ENCODE results near the gene ACAN. TPM values are rescaled to one million over a fixed set of nuclear protein-coding genes. Genes with fewer than 3 reads are reported as not detected.

The ACAN gene
- total and polyA plus RNA-seq, 2 donors (not counting 3 experiments of a cell fraction or from before 2014, with no cell fraction given), result not detected

- ChIA-PET CTCF (interaction anchor here (3.5 kb wide), 1 partner anchor 9 kb away, joined by 20 read pairs; no protein-coding TSS in a partner anchor), POLR2A (no interaction called here)
- H3K27me3 ChIP-seq (ENCODE audit: control insufficient read depth in 2 of 2, insufficient read depth in 2 of 2, low read length in 2 of 2), result no peaks in the 10 kb centered on the region
- DNase-seq (ENCODE audit: low read depth, low spot score) (no peak), FAIRE-seq (no peak)
- H3K4me3 ChIP-seq (replicated peaks in 1 of 3; ENCODE audit: insufficient read depth in 1 of 3, low read depth in 1 of 3, low read length in 3 of 3), result peak overlapping the region in 2 of 3 experiments; percentile 60 to 77
- H3K4me2 ChIP-seq (ENCODE audit: insufficient read depth, low read length), result peak overlapping the region; percentile 84
- H2AFZ ChIP-seq (ENCODE audit: low read depth, low read length), result peak overlapping the region; percentile 90
- no peak overlapping the region for H3K27ac ChIP-seq (ENCODE audit: insufficient read depth, low read depth, low read length)
- no peaks in the 10 kb centered on the region for H3K36me3 ChIP-seq (ENCODE audit: control insufficient read depth in 2 of 2, extremely low read depth in 1 of 2, insufficient read depth in 2 of 2, low read length in 2 of 2)
- dilution Hi-C loops (cut with MboI; ENCODE audit: extremely low pct_ligation_motif_present, low sequenced_read_pairs), result no loop called here
- TF ChIP-seq GATA2 (IDR thresholded peaks at IDR 0.05; ENCODE audit: insufficient read depth, insufficient read length, low read depth, low read length), result no peak
- no peak for TF ChIP-seq EZH2 (IDR thresholded peaks at IDR 0.05; ENCODE audit: borderline replicate concordance, low read depth, low read length, severe bottlenecking)
- no peak for TF ChIP-seq POLR2A (IDR thresholded peaks at IDR 0.05; ENCODE audit: low read depth, low read length)
- TF ChIP-seq, protein P1, sequence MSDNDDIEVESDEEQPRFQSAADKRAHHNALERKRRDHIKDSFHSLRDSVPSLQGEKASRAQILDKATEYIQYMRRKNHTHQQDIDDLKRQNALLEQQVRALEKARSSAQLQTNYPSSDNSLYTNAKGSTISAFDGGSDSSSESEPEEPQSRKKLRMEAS (IDR thresholded peaks at IDR 0.05; ENCODE audit: insufficient read depth, insufficient read length), result no peak
- TF ChIP-seq FOS (IDR thresholded peaks at IDR 0.05; ENCODE audit: borderline replicate concordance, insufficient read depth, low read length), result no peak
- TF ChIP-seq, protein P2, sequence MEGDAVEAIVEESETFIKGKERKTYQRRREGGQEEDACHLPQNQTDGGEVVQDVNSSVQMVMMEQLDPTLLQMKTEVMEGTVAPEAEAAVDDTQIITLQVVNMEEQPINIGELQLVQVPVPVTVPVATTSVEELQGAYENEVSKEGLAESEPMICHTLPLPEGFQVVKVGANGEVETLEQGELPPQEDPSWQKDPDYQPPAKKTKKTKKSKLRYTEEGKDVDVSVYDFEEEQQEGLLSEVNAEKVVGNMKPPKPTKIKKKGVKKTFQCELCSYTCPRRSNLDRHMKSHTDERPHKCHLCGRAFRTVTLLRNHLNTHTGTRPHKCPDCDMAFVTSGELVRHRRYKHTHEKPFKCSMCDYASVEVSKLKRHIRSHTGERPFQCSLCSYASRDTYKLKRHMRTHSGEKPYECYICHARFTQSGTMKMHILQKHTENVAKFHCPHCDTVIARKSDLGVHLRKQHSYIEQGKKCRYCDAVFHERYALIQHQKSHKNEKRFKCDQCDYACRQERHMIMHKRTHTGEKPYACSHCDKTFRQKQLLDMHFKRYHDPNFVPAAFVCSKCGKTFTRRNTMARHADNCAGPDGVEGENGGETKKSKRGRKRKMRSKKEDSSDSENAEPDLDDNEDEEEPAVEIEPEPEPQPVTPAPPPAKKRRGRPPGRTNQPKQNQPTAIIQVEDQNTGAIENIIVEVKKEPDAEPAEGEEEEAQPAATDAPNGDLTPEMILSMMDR (IDR thresholded peaks at IDR 0.05; ENCODE audit: extremely low read depth in 1 of 2, insufficient read depth in 1 of 2, low read depth in 1 of 2, low read length in 2 of 2), result no peak
- no peak for TF ChIP-seq POLR2AphosphoS5 (IDR thresholded peaks at IDR 0.05; ENCODE audit: insufficient read depth, low read depth, low read length)
- no peak for TF ChIP-seq JUN (IDR thresholded peaks at IDR 0.05; ENCODE audit: borderline replicate concordance, insufficient read depth, insufficient read length, low read depth)
- no peak for TF ChIP-seq MYC (IDR thresholded peaks at IDR 0.05; ENCODE audit: low read depth, low read length)
- intact Hi-C loops (cut with micrococcal nuclease), result no loop called here
- H3K9ac ChIP-seq (replicated peaks; ENCODE audit: extremely low read depth, insufficient read depth, low read length), result peak overlapping the region; percentile 83
- H4K20me1 ChIP-seq (replicated peaks; ENCODE audit: control insufficient read depth, extremely low read depth, insufficient read depth, low read length), result no peaks in the 10 kb centered on the region
- no peaks in the 10 kb centered on the region for H3K79me2 ChIP-seq (ENCODE audit: control insufficient read depth, insufficient read depth, low read length)
- H3K9me1 ChIP-seq (replicated peaks; ENCODE audit: control insufficient read depth, extremely low read depth, insufficient read depth, low read length), result no peaks in the 10 kb centered on the region
- no peaks in the 10 kb centered on the region for H3K9me3 ChIP-seq (replicated peaks; ENCODE audit: control insufficient read depth, insufficient read depth, low read length)
- H3K4me1 ChIP-seq (ENCODE audit: control insufficient read depth, extremely low read depth, insufficient read depth, low read length), result peaks cover 12% of the 10 kb centered on the region
- BruUV-seq (replicated peaks), result no TSS peak
These were observed 110.6 kb downstream of the ACAN start for GRCh38 chr15:88913850-88914169.
